GM21423 (cell line): ENCODE data around the gene OCA2.
"Not testable (repeated sequence)": the region's sequence is repeated elsewhere in the genome, so short reads cannot be mapped to it uniquely, and the experiment has no call there.

Source experiments
- ATAC-seq: cut with Tn5 transposase; IDR thresholded peaks from one replicate; pipeline ENCODE4 v1.9.1; 2021; ENCODE audit warnings: mild to moderate bottlenecking, moderate library complexity; ENCODE audit not compliant: unreplicated experiment

OCA2 gene

DNA sequence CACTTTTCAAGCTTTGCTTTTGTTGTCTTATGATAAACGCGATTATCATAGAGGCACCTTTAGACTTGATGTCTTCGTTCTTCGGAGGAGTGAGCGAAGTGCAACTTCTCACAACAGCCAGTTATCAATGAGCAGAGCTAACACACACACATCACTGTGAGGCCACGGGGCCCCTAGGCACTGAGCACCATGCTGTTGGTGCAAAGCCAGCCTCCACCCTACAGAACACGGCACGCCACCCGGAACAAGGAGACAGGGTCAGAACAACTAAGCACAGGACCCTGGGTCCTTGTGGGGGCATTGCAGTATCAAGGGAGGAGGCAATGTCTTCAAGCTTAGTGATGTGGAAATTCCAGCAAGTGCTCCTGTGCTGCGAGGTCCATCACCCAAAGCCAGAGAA lies 244.5 kb downstream of the OCA2 start:
- no peak for ATAC-seq

DNA sequence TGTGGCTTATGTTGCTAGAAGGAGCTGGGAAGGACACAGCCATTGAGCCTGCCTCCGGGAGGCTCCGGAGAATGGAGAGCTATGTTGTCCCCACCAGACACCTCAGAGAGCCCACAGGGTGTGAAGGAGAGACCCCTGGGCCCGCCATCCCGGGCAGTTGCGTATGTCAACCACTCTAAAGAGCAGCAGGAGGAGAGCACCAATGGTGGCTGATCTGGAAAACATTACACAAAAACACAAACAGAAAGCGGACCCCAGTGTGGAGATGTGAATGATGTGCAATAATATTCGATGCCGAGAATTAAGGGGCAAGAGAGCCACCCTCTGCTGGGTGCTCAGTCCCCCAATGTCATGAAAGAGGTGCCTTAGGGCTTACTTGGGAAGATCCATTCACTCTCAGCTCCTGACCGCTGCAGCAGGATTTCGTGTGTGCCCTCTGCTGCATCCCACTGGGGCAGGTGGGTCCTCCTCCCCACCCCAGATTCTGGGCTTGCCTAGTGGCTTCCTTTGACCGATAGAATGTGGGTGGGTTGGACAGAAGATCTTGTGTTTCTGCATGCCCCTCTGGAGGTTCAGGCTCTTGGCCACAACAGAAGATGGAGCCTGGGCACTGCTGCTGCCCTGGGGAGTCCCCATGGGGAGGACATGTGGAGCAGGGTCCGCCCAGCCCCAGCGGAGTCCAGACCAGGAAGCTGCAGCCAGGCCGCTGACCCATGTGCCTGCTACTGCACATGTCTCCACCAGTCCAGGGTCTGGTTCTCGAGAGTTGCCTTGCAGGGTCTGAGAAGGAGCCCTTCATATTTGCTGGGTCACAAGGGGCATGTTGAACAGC lies 245.3 kb downstream of the OCA2 start:
- no peak for ATAC-seq

DNA sequence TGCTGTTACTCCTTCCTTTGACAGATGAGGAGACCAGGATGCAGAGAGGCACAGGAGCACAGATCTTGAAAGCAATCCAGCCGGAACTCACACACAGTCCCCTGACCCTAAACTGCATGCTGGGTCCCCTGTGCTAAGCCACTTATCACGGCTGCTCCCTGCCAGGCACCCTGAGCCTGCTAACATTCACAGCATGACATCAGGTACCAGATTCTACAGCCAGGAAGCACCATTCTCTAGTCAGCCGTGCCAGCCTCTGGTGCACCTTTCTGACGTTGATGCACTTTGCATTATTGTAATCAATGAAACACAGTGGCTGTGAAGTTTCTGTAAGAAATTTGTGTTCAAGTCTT lies 247.3 kb downstream of the OCA2 start:
- ATAC-seq, result no peak

DNA sequence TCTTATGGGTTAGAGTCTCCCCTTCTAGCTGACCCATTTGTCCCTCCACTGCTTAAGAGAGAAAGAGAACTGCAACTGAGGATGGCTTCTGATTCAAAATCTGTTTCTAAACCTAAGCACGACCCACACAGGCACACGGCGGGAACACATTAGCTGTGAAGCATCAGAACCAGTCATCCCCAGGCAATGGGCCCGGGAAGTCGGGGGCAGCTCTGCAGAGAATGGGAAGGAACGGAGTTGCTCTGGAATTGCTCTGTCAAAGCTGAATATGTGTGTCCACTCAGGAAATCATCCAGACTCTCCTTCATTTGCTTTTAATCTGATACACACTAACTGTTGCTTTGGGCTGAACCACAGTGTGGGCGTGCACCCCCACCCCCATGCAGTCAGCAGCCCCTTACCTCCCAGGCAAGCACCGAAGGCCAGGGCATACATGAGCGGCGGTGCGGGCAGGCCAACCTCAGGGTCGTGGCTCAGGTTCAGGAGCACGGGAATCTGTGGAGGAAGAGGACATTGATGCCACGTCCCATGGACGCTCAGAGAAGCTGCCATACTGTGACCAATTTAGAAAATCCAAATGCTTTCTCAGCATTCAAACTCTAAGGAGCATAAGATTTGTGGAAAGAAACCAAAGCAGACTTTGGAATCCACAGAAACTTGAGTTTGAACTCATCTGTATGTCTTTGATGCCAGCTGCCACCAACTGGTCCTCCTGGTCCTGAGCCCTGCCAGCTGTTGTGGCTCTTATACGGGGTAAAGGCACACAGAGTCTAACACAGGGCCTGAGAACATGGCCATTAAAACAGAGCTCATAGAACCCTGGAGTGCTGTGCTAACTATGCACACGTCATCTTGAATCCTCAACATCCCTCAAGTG lies 247.9 kb downstream of the OCA2 start:
- ATAC-seq, result no peak

DNA sequence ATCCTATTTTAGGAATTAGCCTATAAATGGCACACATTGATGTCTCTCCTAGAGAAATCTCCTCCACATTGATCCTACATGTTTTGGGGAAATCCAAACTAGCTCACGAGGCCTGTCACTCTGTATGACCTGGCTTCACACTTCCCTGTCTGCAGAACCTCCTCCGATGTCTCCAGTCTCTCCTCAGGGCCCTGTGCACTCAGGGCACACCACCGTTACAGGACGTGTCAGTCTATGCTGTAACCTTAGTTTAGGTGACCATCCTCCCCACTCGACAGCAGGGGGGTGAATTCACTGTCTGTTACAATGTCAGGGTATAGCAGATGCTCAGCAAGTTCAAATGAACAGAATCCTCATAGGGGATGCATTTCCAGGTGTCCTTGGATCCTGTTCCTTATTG lies 249.1 kb downstream of the OCA2 start:
- ATAC-seq, result no peak

DNA sequence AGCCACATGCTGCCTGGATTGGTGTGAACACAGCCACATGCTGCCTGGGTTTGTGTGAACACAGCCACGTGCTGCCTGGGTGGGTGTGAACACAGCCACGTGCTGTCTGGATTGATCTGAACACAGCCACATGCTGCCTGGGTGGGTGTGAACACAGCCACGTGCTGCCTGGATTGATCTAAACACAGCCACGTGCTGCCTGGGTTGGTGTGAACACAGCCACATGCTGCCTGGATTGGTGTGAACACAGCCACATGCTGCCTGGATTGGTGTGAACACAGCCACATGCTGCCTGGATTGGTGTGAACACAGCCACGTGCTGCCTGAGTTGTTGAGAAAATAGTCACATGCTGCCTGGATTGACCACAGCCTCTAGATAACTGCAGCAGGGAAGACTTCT lies 250.2 kb downstream of the OCA2 start:
- not testable (repeated sequence) for ATAC-seq

DNA sequence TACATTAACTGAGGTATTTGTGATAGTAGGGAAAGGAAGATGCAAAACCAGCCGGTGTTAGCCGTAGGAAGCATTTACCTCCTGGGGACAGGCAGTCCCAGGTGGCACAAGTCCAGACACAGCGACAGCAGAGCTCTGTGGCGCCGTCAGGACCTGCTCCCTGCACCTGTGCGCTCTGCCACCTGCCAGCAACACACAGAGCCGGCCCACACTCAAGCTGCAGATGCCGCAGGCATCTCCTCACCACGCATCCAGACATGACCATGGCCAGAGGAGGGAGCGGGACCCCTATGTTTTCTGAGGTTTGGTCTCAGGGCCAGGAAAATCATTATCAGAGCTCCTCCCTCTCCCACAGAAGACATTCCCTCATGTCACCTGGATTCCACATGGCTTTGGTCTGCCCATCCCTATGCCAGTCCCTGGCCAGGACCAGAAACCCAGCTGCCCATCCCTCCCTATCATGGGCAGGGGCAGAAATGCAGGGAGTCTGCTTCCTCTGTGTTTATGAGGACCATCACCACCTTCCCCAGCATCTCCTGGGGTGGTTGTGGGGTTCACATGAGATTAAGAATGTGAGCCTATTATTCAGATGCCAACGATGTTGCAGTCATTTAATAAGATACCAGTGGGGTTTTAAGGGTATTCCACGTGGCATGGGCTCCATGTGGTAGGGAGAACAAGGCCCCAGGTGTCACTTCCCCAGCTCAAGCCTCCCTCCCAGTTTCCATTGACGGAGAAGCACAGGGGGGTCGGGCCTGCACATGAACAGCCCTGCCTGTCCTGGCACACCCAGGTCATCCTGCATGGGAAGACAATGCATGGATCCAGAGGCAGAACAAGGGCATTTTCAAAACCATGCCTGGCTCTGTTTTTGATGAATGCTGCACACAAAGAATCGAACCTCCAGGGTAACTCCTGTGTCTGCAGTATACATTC lies 251.1 kb downstream of the OCA2 start:
- ATAC-seq, result no peak

DNA sequence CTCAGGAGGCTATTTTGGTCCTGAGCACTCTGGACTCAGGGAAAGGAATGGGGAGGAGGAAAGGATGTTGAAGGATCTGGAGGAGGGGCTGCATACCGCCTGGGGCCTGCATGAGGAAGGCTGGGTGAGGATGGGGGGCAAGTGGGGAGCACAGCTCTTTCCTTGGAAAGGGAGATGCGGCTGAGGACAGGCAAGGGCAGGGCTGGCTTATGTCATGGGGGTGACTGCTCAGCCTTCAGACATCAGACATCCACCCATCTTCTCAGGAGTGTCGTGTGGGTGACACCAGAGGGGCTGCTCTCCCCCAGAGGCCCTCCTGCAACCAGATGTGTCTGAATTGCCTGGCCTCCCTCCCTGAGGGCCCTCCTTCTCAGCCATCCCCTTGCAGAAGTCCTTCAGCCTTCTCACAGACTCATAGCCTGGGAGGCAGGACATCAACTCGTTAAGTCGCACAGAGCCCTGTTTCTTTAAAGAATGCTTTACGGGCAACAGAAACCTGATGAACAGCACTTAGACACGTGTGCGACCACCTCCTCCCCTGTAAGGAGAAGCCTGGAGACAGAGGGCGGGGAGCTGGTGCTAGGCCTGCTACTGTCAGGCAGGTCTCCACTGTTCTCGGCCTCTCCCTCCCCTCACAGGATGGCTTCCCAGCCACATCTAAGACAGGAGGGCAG lies 252.3 kb downstream of the OCA2 start:
- ATAC-seq, result no peak

DNA sequence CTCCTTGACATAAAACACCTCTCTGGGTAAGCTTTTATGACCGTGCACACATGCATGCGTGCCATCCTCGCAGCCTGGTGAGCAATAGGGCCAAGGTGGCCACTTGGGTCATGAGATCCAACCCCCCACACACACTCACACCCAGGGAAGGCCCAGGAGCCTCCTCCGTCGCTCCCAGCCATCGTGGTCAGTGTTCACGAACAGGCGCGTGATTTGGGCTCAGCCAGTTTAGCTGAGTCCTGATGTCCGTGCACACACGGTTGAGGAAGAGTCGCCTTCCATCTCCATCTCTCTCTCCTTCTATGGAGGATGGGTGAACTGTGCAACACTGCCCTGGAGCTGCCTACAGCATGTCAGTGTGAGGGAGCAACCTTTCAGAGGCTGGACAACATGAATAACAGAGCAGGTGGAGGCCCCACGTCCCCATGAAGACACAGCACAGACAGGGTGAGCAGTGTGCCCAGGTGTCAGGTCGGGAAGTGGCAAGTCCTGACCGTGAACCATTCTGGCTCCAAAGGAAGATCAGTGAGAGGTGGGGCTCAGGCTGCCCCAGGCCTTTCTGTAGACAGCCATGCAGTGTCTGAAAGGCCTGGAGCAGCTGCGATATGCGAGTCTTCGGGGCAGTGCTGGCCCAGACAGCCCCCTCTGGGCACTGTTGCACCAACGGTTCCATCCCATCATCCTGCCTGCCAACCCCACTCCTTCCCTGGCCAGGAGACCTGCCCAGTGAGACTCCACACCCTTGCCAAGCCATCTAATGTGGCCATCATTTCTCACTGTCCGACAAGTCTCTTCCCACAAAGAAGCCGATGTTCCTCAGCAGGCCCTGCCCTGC lies 253.4 kb downstream of the OCA2 start:
- ATAC-seq, result no peak

DNA sequence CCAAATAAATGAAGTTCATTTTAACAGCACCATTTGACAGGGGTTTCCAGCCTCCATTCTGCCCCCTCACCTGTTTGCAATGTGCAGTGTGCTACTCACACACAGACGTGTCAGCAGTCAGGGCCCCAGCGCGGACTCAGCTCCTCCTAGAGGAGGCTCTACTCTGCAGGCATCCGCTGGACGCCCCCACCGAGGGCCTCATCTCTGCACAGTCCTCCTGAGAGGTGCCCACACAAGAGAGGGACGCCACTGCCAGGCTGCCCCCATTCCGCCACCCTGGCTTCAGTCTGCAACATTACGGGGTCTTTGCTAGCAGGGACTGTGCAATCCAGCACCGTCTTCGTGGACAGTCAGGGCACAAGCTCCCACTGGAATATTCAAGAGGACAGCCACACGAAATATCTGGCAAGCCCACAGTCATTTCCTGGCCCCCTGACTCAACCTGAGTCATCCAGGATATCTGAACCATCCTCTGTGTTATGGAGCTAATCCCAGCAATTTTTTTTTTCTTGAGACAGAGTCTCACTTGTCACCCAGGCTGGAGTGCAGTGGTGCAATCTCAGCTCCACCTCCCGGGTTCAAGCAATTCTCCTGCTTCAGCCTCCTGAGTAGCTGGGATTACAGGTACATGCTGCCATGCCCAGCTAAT lies 255.0 kb downstream of the OCA2 start:
- ATAC-seq, result no peak

DNA sequence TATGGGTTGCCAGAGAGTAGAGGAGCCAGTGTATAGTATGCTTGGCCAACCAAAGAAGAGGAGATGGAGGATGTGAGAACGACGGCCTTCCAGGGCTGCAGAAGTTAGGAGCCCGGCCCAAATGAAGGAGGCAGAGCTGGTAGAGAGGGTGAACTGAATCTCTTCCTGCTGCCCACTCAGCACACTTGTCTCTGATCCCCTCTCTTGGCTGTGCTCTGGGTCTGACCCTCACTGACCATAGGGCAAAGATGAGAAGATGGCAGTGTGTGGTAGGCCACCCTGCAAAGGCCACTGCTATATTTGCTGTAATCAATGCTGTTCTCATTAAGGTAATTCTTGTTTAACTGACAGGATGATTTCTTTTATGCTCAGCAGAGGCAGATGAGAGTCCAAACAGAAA lies 256.0 kb downstream of the OCA2 start:
- ATAC-seq, result no peak

DNA sequence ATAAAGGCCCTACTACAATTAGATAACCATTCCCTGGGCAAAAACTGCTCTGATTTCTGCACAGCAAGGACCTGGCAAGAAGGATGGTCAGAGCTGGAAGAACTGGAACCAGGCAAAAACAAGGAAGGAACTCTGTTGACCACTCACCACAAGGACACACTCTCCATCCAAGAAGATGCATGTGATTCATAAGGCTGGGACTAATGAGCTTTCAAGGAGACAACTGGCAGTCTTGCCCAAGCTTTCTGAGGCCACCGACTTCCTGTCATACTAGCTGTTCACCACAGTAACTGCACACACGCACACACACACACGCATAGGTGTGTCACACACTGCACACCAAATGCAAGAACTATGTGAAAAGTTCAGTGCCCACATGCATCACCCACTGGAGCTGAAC lies 256.6 kb downstream of the OCA2 start:
- ATAC-seq, result no peak

DNA sequence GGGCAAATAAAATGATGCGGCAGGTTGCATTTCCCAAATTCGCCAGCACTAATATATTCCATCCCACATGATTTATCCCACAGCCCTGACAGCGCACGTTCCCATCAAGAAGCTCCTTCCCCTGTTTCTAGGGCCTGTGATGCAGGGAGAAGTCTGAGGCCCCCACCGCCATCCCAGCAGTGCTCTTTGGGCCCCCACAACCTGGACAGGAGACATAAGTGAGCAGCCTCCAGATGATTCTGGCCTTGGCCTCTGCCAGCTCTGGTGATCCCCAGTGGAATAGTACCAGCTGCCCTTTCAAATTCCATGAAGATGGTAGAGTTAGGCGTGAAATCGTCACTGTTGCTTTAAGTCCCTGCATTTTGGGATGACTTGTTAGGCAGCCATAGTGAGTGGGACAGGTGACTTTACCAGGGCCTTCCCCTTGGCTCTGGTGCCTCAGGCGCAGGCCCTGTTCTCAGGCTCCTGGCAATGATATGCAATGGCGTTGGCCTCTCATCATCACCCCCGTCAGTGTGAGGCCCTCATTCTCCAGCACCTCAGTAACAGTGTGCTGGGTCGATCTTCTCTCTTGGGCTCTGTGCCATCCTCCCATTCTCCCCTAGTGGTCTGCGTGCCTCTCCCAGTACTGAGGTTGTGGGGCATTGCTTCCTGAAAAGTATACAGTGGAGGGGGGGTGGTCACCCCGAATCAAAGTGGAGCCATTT lies 263.7 kb downstream of the OCA2 start:
- no peak for ATAC-seq

DNA sequence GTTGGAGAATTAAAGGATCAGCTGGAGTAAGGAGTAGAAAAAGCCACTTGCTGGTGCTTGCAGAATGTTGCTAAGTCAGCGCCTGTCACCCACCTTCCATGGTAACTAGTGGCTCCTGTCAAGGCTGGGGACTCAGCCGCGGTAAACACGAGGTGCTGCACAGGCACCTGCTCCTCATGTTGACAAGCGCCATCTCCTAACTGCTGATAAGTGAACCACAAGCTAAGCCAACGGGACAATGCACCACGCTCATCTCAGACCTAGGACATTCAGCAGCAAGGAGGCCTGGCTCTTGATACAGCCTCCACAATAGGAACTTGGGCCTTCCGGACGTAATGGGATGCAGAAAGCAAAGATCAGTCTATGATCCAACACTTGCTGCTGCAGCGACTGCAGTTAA lies 264.4 kb downstream of the OCA2 start:
- ATAC-seq, result no peak

DNA sequence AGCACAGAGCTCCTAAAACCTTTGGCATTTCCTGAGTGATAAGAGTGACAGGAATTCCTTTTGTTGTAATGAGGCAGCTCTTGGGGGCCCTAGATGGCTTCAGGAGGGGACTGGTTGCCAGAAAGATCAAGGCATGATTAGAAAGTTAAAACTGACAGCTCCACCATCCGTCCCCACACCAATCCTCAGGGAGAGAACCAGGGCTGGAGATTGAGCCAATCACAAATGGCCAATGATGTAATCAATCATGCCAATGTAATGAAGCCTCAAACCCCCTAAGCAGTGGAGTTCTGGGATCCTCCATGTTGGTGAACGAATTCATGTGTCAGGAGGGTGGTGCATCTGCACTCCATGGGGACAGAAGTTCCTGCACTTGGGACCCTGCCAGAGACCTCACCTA lies 265.1 kb downstream of the OCA2 start:
- no peak for ATAC-seq

DNA sequence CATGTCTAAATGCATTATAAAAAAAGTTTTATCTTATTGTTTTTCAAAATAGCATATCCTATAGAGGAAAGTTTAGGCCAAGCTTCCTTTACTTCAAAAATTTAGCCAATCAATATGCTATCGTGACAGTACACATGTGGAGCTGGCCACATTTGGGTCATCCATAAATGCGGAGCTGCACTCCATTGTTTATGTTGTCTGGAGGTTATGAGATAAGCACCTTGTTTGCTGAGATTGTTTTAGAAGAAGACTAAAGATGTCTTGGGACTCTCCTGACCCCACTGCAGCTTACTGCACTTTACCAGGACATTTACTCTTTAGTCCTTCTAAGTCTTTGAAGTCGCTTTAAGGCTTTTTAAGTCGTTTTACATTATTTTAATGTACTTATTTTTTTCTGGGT lies 265.9 kb downstream of the OCA2 start:
- ATAC-seq, result no peak

DNA sequence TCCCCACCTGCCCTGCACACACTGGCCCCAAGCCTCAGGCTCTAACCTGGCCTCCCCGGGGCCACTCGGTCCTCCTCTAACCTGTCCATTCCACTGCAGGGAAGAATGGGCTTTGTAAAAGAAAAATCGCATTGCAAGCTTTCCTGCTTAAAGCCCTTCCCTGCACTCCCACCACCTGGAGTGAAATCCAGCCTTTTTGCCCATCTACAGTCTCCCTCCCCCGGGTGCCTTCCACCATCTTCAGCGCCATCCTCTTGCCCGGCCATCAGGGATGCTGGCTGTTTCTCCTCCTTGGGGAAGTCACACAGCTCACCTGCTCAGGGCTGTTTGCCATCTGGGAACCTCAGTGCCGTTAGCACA lies 266.9 kb downstream of the OCA2 start:
- ATAC-seq, result no peak

DNA sequence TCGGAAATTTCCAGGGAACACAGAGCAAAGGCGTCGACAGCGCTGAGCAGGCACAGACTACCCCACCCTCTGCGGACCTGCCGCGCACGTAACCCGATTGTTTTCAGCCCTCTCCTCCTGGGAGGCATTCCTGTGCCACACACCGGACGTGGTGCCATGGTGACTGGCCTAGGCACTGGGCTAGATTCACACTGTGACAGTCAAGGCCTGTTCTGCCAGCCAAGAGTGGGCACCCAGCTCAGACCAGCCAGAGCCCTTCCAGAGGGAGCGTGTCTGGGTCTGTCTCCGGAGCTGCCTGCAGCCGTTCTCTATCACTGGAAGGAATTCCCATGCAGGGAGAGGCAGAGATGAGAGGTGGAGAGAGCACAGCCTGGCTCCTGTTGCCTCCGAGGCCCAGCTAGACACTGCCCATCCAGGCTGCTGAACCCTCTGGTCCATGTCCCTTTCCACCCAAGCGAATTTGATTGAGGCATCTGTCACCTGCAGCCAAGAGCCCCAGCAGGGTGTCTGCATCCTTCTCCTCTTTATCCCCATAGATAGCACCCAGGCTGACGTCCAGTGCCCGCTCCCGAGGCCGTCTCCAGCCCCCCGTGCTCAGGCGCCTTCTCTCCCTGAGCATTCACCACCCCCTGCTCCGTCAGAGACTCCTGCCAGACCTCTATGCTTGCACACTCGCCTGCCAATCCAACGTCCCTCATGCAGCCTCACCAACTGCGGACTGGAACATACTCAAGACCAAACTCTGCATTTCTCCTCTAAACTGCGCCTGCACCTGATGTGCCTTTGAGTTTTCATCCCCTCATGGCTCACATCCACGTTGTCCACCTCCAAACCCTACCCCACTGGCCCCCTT lies 267.5 kb downstream of the OCA2 start:
- ATAC-seq, result no peak
